Activated B cell treated with CpG ODN at 0.5 μM for 24 hours (primary cell): ENCODE data around the gene LAMA4. TPM values are rescaled to one million over a fixed set of nuclear protein-coding genes. Genes with fewer than 3 reads are reported as not detected.

Experiments
- ATAC-seq: fragments of 200-7000 bp; cut with Tn5 transposase; one replicate; pipeline ENCODE4 v1.10.0; 2021; ENCODE audit warnings: low read depth, mild to moderate bottlenecking, moderate library complexity
- CTCF ChIA-PET: fragments of 350-600 bp; sonication (Branson Sonifier 250); formaldehyde crosslinking; loops from one replicate; lab custom pipeline; 2021; ENCODE audit warnings: antibody characterized with exemption; lab: Charles Lee
- POLR2A ChIA-PET: fragments of 350-600 bp; sonication (Branson Sonifier 250); formaldehyde crosslinking; loops from one replicate; lab custom pipeline; 2021; ENCODE audit warnings: antibody characterized with exemption; lab: Charles Lee
- DNase-seq: peaks from one replicate; pipeline ENCODE4 v3.0.0; 2022
- H3K27ac Mint-ChIP-seq: one replicate; pipeline ENCODE4 v1.8.0; 2020; ENCODE audit warnings: mixed read lengths
- H3K27me3 Mint-ChIP-seq: one replicate; pipeline ENCODE4 v1.8.0; 2021; ENCODE audit warnings: mixed read lengths
- H3K36me3 Mint-ChIP-seq: one replicate; pipeline ENCODE4 v1.8.0; 2021; ENCODE audit warnings: low read depth, mixed read lengths
- H3K4me1 Mint-ChIP-seq: one replicate; pipeline ENCODE4 v1.8.0; 2021; ENCODE audit warnings: mixed read lengths
- H3K4me3 Mint-ChIP-seq: one replicate; pipeline ENCODE4 v1.8.0; 2020; ENCODE audit warnings: mild to moderate bottlenecking, mixed read lengths
- H3K9me3 Mint-ChIP-seq: one replicate; pipeline ENCODE4 v1.8.0; 2020; ENCODE audit warnings: mixed read lengths
- intact Hi-C: fragments of 100-400 bp; cut with micrococcal nuclease; formaldehyde crosslinking; loops from one replicate; pipeline ENCODE4 v1.15.1; 2024
- total RNA-seq: library from RNA; stranded (reverse); gene quantifications from 2 replicates; pipeline ENCODE4 v1.2.3, GENCODE V29; 2022
- TF ChIP-seq, protein P1 (sequence below): fragments of 200-600 bp; IDR thresholded peaks from one replicate; pipeline ENCODE4 v1.8.0; 2022; ENCODE audit warnings: antibody characterized with exemption, mild to moderate bottlenecking

Gene LAMA4
- total RNA-seq, 1 donor from 2014 or later: not detected

DNA sequence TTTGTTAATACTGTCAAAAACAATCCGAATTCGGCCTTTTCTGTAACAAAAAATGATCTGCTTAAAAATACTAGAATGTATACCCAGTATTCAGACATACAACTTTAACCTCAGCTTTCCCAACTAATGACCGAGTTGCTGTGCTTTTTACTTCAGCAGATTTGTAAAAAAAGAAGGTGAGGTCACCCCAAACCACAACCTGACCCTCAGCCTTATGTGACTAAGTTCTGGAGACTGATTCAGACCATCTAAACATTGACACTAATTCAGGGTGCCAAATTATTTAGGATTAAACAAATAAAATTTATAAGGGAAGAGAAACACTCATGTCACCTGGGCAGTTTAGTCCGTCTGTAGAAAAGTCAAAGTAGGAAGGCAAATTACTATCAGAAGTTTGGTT is 192.8 kb downstream of the LAMA4 start:
- H3K27ac Mint-ChIP-seq: no peak overlapping the region
- intact Hi-C loops: no loop called here
- ChIA-PET POLR2A (no interaction called here), CTCF (interaction anchor here (1.2 to 1.6 kb wide), 2 partner anchors 10 to 19 kb away, joined by 3 read pairs; no protein-coding TSS in a partner anchor)
- H3K4me1 Mint-ChIP-seq: no peaks in the 10 kb centered on the region
- H3K9me3 Mint-ChIP-seq: no peaks in the 10 kb centered on the region
- no peak for DNase-seq
- no peaks in the 10 kb centered on the region for H3K27me3 Mint-ChIP-seq
- TF ChIP-seq, protein P1, sequence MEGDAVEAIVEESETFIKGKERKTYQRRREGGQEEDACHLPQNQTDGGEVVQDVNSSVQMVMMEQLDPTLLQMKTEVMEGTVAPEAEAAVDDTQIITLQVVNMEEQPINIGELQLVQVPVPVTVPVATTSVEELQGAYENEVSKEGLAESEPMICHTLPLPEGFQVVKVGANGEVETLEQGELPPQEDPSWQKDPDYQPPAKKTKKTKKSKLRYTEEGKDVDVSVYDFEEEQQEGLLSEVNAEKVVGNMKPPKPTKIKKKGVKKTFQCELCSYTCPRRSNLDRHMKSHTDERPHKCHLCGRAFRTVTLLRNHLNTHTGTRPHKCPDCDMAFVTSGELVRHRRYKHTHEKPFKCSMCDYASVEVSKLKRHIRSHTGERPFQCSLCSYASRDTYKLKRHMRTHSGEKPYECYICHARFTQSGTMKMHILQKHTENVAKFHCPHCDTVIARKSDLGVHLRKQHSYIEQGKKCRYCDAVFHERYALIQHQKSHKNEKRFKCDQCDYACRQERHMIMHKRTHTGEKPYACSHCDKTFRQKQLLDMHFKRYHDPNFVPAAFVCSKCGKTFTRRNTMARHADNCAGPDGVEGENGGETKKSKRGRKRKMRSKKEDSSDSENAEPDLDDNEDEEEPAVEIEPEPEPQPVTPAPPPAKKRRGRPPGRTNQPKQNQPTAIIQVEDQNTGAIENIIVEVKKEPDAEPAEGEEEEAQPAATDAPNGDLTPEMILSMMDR: no peak
- H3K36me3 Mint-ChIP-seq: no peaks in the 10 kb centered on the region
- ATAC-seq: no peak
- H3K4me3 Mint-ChIP-seq: no peak overlapping the region

Other genes starting within 250 kb of the LAMA4 start
- not detected in 2 replicates for gene CCN6, start 200.5 kb downstream of the LAMA4 start, total RNA-seq
- 24.1 and 28.0 TPM in 2 replicates for gene TUBE1, start 167.1 kb downstream of the LAMA4 start, total RNA-seq
- 2.0 and 2.6 TPM in 2 replicates for gene FAM229B, start 167.0 kb downstream of the LAMA4 start, total RNA-seq
- not detected in 2 replicates for gene RFPL4B, start 92.8 kb upstream of the LAMA4 start, total RNA-seq